Measurements from ENCODE around the gene TP73. TPM values are rescaled to one million over a fixed set of nuclear protein-coding genes. Genes with fewer than 3 reads are reported as not detected.
A peak's percentile ranks its signal among the peaks of the same experiment; 100 is the strongest.

TP73 gene
- total RNA-seq, 1 experiment from 2014 or later: 11.9 TPM

- Mint-ChIP-seq H3K27me3 (ENCODE audit: insufficient read depth, unreplicated experiment) (no peaks in the 10 kb centered on the region), H3K4me3 (ENCODE audit: unreplicated experiment) (peak overlapping the region; percentile 61), H3K9me3 (ENCODE audit: unreplicated experiment) (no peaks in the 10 kb centered on the region), H3K4me1 (ENCODE audit: low read depth, unreplicated experiment) (no peaks in the 10 kb centered on the region), H3K36me3 (ENCODE audit: insufficient read depth, unreplicated experiment) (no peaks in the 10 kb centered on the region), H3K27ac (ENCODE audit: unreplicated experiment) (peak overlapping the region; percentile 15)
- no peaks in the 10 kb centered on the region for H3K36me3 ChIP-seq (ENCODE audit: control insufficient read depth, insufficient read depth, low read length)
- DNase-seq: peak; percentile 93 to 96
- peak overlapping the region; percentile 69 for H3K4me3 ChIP-seq (ENCODE audit: low read depth, low read length)
- H3K27me3 ChIP-seq (replicated peaks; ENCODE audit: control insufficient read depth, insufficient read depth, low read length): no peaks in the 10 kb centered on the region
- TF ChIP-seq CTCF (IDR thresholded peaks at IDR 0.05; ENCODE audit: insufficient read depth in 1 of 2, low read depth in 1 of 2, low read length in 1 of 2, severe bottlenecking in 1 of 2, unreplicated experiment in 1 of 2): no peak
- ChIA-PET CTCF (no interaction called here), POLR2A (no interaction called here)
- no TSS peak for BruUV-seq (replicated peaks)
- H3K4me1 ChIP-seq: peaks cover 26% of the 10 kb centered on the region; the same call in 1 of the 2 replicates
- intact Hi-C loops (cut with micrococcal nuclease; ENCODE audit: unreplicated experiment): loop anchor here (2.0 kb wide), 1 partner anchor 47 kb away; no protein-coding TSS in a partner anchor
- no peaks in the 10 kb centered on the region for H3K9me3 ChIP-seq
Observed at GRCh38 chr1:3772027-3772714, 119.9 kb downstream of the TP73 start.

- Mint-ChIP-seq H3K27ac (ENCODE audit: unreplicated experiment) (peak within 1 kb of the TSS; percentile 15), H3K4me3 (ENCODE audit: unreplicated experiment) (peak within 1 kb of the TSS; percentile 61), H3K36me3 (ENCODE audit: insufficient read depth, unreplicated experiment) (no peaks in the 10 kb centered on the region), H3K9me3 (ENCODE audit: unreplicated experiment) (no peaks in the 10 kb centered on the region), H3K27me3 (ENCODE audit: insufficient read depth, unreplicated experiment) (no peaks in the 10 kb centered on the region), H3K4me1 (ENCODE audit: low read depth, unreplicated experiment) (no peaks in the 10 kb centered on the region)
- DNase-seq: no peak
- H3K27me3 ChIP-seq (replicated peaks; ENCODE audit: control insufficient read depth, insufficient read depth, low read length): no peaks in the 10 kb centered on the region
- POLR2A ChIA-PET: no interaction called here
- peaks cover 26% of the 10 kb centered on the region; the same call in 1 of the 2 replicates for H3K4me1 ChIP-seq
- intact Hi-C loops (cut with micrococcal nuclease; ENCODE audit: unreplicated experiment): loop anchor here (2.0 kb wide), 1 partner anchor 48 kb away; no protein-coding TSS in a partner anchor
- no peaks in the 10 kb centered on the region for H3K9me3 ChIP-seq
- TF ChIP-seq CTCF (IDR thresholded peaks at IDR 0.05; ENCODE audit: insufficient read depth in 1 of 2, low read depth in 1 of 2, low read length in 1 of 2, severe bottlenecking in 1 of 2, unreplicated experiment in 1 of 2): no peak
- no peaks in the 10 kb centered on the region for H3K36me3 ChIP-seq (ENCODE audit: control insufficient read depth, insufficient read depth, low read length)
- CTCF ChIA-PET: no interaction called here
- TSS peak; percentile 41 for BruUV-seq (replicated peaks)
- H3K4me3 ChIP-seq (ENCODE audit: low read depth, low read length): peak within 1 kb of the TSS; percentile 69
Observed at GRCh38 chr1:3772715-3773571, 120.6 kb downstream of the TP73 start, which contains the start of gene SMIM1. SMIM1 (plus strand) TSS chr1:3772749; CDS start chr1:3775374, 2,625 bp downstream.

GRCh38 chr1:3773572-3774275, 121.4 kb downstream of the TP73 start:
- H3K9me3 Mint-ChIP-seq (ENCODE audit: unreplicated experiment): no peaks in the 10 kb centered on the region
- TF ChIP-seq CTCF (IDR thresholded peaks at IDR 0.05; ENCODE audit: insufficient read depth in 1 of 2, low read depth in 1 of 2, low read length in 1 of 2, severe bottlenecking in 1 of 2, unreplicated experiment in 1 of 2): no peak
- H3K9me3 ChIP-seq: no peaks in the 10 kb centered on the region
- no peak for DNase-seq
- H3K27me3 Mint-ChIP-seq (ENCODE audit: insufficient read depth, unreplicated experiment): no peaks in the 10 kb centered on the region
- H3K27ac Mint-ChIP-seq (ENCODE audit: unreplicated experiment): no peak overlapping the region
- no peaks in the 10 kb centered on the region for H3K27me3 ChIP-seq (replicated peaks; ENCODE audit: control insufficient read depth, insufficient read depth, low read length)
- H3K4me1 ChIP-seq: peaks cover 26% of the 10 kb centered on the region; the same call in 1 of the 2 replicates
- intact Hi-C loops (cut with micrococcal nuclease; ENCODE audit: unreplicated experiment): loop anchor here (2.0 kb wide), 1 partner anchor 49 kb away; no protein-coding TSS in a partner anchor
- BruUV-seq (replicated peaks): no TSS peak
- no peaks in the 10 kb centered on the region for H3K36me3 Mint-ChIP-seq (ENCODE audit: insufficient read depth, unreplicated experiment)
- peak overlapping the region; percentile 61 for H3K4me3 Mint-ChIP-seq (ENCODE audit: unreplicated experiment)
- no peaks in the 10 kb centered on the region for H3K36me3 ChIP-seq (ENCODE audit: control insufficient read depth, insufficient read depth, low read length)
- no peaks in the 10 kb centered on the region for H3K4me1 Mint-ChIP-seq (ENCODE audit: low read depth, unreplicated experiment)
- H3K4me3 ChIP-seq (ENCODE audit: low read depth, low read length): no peak overlapping the region
- ChIA-PET CTCF (no interaction called here), POLR2A (no interaction called here)
